GM18498 (cell line): ENCODE data around the gene BICRA.

ENCODE experiments used
- ATAC-seq: cut with Tn5 transposase; IDR thresholded peaks from one replicate; pipeline ENCODE4 v1.9.1; 2021; ENCODE audit warnings: mild to moderate bottlenecking, moderate library complexity; ENCODE audit not compliant: unreplicated experiment

BICRA gene

DNA sequence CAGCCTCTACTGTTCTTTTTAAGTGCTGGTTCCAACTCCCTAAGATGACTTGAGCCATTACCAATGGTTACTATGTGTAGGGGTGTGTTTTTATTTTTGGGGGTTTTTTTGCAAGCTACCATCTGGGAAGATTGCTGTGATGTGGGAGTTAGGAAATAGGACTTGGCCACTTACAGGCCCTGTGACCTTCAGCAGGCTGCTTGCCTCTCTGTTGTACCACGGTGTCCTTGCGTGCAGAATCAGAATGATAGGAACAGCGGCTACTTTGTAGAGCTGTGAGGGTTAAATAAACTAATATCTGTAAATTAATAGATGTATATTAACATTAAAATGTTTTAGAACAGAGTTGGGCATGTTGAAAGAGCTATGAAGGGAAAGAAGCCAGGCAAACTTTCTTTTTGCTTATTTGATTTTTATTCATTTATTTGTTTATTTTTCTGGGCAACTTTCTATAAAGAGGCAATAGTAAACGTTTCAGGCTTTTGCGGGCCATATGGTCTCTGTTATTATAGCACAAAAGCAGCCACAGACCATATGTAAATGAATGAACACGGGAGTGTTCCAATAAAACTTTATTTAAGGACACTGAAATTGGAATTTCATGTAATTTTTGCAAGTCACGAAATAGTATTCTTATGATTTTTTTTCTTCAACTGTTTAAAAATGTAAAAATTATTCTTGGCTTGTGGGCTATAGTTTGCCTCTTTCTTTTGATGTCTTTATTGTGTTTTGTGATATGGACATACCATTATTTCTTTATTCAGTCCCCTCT is 77.9 kb downstream of the BICRA start:
- ATAC-seq: no peak

DNA sequence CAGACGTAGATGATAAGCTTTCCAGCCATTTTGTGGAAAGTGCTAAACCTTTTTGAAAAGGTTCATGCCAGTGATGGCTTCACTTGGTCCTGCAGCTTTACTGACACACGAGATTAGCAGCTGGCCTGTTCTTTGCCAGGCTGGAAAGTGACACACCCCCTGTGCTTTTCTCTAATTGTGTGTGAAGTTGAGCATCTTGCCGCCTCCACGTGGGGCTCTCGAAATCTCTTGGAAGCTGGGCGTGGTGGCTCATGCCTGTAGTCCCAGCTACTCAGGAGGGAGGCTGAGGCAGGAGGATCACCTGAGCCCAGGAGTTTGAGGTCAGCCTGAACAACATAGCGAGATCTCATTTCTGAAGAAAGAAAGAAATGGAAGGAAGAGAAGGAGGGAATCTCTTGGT is 79.0 kb downstream of the BICRA start:
- no peak for ATAC-seq

DNA sequence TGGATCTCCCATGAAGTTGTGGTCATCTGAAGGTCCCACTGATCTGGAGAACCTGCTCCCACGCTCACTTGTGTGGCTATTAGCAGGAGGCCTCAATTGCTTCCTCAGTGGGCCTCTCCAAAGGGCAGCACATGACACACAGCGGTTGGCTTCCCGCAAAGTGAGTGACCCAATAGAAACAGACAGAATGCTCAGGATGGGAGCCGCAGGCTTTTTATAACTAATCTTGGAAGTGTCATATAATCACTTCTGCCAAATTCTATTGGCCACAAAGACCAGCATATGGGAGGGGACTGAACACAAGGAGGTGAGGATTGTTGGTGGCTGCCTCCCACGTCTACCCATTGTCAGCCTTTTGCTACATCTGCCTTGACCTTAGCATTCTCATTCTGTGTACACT is 82.2 kb downstream of the BICRA start:
- ATAC-seq: no peak

GRCh38 chr19:47691782-47692181 is 82.8 kb downstream of the BICRA start:
- ATAC-seq: no peak

- ATAC-seq: no peak
Observed at GRCh38 chr19:47693489-47693888, 84.6 kb downstream of the BICRA start.

DNA sequence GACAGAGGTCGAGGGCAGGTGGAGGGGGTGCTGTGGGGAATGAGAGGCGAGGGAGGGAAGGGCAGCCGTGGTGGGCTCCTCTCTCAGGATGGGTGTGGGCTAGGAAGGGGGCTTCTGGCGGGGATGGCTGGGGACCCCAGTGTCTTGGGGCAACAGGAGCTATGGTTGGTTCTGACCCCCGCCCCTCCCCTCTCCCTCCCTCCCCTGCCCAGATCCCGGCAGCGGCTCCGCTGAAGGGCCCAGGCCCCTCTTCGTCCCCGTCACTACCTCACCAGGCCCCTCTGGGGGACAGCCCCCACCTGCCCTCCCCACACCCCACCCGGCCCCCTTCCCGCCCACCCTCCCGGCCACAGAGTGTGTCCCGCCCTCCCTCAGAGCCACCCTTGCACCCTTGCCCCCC is 85.0 kb downstream of the BICRA start:
- ATAC-seq: no peak

DNA sequence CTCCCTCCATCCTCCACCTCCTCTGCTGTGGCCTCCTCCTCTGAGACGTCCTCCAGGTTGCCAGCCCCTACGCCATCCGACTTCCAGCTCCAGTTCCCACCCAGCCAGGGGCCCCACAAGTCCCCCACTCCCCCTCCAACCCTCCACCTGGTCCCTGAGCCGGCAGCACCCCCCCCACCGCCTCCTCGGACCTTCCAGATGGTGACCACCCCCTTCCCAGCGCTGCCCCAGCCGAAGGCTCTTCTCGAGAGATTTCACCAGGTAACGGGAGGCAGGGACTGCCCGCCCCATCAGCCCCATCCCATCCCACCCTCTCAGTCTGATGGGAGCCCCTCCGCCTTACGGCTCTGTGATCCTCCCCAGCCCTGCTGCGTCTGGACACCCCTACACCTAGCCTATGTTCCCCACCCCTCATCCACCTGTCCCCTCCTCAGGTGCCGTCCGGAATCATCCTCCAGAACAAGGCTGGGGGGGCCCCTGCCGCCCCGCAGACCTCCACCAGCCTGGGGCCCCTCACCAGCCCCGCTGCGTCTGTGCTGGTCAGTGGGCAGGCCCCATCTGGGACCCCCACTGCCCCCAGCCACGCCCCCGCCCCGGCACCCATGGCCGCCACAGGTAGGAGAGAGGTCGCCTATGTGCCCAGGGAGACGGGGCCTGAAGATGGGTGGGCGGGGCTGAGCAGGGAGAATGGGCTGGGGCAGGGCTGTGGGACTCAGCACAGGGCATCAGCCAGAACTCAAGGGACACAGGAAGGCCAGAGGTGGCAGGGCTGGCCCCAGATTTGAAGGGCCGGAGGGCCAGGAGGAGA is 85.7 kb downstream of the BICRA start:
- ATAC-seq: no peak

DNA sequence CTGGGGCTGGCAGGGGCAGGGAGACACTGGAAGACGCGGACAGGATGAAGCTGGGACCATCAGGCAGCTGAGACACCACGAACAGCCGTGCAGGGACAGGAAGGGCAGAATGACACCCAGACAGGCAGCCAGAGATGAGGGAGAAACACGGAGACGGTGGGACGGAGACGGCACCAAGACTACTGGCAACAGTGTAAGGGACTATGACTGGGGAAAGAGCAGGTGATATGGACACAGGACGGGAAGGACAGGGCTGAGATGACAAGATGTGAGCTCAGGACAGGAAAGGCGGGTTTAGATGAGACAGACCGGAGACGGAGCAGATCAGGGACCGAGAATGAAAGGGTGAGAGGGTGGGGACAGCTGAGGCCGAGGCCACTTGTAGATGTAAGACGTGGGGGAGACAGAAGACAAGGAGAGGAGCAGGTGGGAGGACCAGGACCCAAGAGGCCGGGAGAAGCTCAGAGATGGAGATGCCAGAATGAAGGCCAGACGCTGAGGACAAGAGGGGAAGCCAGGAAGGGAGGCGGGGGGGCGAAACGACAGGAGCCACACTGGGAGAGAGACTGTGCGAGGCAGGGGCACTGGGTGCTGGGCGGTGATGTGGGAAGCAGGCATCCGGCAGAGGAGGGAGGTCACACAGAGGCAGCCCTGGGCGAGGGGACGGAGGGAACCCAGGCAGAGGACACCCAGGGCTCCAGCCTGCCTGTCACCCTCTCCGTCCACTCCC is 86.8 kb downstream of the BICRA start:
- no peak for ATAC-seq

GRCh38 chr19:47696635-47697034 is 87.7 kb downstream of the BICRA start:
- ATAC-seq: no peak

DNA sequence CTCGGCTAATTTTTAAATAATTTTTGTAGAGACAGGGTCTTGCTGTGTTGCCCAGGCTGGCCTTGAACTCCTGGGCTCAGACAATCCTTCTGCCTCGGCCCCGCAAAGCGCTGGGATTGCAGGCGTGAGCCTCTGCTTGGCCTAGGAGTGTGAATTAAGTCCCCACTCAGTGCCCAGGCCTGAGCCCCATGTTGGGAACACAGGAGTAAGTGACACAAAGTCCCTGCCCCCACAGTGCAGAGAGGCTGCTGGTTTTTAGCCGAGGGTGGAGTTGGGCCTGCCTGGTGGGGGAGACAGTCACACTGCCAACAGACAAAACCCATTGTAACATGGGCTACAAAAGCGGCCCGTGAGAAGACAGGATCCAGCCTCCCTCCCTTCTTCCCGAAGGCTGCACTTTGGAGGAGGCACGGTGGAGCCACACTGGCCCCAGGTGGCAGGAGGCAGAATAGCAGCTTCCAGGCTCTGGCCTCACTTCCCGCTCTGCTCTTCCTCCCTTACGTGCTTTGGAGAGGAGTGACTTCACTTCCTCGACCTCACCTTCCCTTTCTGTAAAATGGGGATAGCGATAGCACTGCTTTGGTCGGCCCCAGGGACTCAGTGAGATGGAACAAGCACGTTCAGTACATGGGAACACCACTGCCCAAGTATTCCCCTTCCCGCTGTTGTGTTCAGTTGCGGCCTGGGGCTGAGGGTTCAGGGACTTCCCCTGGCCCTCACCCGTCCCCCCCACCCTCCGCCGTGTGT is 89.1 kb downstream of the BICRA start:
- no peak for ATAC-seq

- ATAC-seq: no peak
Observed at GRCh38 chr19:47698631-47699359, 89.9 kb downstream of the BICRA start.

GRCh38 chr19:47699360-47699917 is 90.5 kb downstream of the BICRA start:
- ATAC-seq: no peak

- ATAC-seq: no peak
Observed at GRCh38 chr19:47700934-47701716, 92.2 kb downstream of the BICRA start.

DNA sequence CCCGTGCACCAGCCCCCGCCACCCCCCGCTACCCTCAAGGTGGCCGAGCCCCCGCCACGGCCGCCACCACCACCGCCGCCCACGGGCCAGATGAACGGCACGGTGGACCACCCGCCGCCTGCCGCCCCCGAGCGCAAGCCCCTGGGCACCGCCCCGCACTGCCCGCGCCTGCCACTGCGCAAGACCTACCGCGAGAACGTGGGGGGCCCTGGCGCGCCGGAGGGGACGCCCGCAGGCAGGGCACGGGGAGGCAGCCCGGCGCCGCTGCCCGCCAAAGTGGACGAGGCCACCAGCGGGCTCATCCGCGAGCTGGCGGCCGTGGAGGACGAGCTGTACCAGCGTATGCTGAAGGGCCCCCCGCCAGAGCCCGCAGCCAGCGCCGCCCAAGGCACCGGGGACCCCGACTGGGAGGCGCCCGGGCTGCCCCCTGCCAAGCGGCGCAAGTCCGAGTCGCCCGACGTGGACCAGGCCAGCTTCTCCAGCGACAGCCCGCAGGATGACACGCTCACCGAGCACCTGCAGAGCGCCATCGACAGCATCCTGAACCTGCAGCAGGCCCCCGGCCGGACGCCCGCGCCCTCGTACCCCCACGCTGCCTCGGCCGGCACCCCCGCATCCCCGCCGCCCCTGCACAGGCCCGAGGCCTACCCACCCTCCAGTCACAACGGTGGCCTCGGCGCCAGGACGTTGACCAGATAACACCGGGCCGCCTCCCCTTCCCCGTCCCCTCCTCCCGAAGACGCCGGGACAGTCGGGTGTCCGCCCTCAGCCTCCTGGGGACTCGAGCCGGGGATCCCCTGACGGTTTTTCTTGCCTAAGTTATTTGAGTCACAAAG is 93.0 kb downstream of the BICRA start:
- ATAC-seq: no peak

DNA sequence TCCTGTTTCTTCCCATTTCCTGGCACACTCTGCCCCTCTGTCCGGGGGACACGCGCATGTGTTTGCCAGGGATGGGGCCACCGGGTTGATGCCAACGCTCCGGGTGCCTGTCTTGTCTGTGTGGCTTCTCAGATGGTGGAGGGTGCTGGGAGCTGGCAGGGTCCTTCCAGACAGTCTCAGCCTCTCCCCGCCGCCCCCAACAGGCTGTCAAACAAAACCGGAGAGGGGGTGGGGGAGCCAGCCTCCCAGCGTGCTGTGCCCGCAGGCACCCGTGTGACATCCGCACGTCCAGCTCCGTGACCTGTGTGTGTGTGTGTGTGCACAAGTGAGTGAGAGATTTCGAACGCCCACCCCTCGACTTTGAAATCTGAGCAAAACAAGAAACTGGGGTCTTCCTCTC is 93.7 kb downstream of the BICRA start:
- no peak for ATAC-seq

DNA sequence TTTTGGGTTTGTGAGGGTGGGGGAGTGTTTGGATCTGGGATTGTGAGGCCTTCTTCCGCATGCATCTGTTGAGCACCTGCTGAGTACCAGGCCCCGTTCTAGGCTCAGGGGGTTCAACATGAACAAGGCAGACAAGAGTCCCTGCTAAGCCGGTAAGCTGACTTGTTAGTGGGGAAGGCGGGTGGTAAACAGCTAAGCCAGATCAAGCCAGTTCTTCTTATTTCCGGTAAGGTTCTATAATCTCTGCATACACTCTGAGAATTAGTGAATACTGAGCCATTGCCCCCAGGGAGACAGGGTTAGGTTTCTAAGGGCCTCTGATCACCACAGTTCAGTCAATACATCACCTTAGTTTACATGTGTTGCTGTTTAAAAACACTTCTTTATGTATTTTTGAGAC is 94.4 kb downstream of the BICRA start:
- no peak for ATAC-seq

GRCh38 chr19:47704024-47704423 is 95.1 kb downstream of the BICRA start:
- no peak for ATAC-seq

GRCh38 chr19:47704656-47705055 is 95.7 kb downstream of the BICRA start:
- no peak for ATAC-seq
